GM10266 (cell line): ENCODE data around the gene CNKSR3.
"Not testable (repeated sequence)": the region's sequence is repeated elsewhere in the genome, so short reads cannot be mapped to it uniquely, and the experiment has no call there.

Source experiments
- DNase-seq: peaks from one replicate; pipeline ENCODE4 v3.0.0; 2012; ENCODE audit errors: extremely low spot score
- CTCF ChIP-seq: IDR thresholded peaks from 2 replicates; pipeline ENCODE4 v1.5.1; 2012; ENCODE audit warnings: mild to moderate bottlenecking, low read depth; ENCODE audit not compliant: control insufficient read depth, insufficient read depth; ENCODE audit errors: missing control alignments

The CNKSR3 gene

GRCh38 chr6:154548130-154548830 lies 37.8 kb upstream of the CNKSR3 start:
- no peak for TF ChIP-seq CTCF
- no peak for DNase-seq

GRCh38 chr6:154543628-154544027 lies 33.1 kb upstream of the CNKSR3 start:
- no peak for TF ChIP-seq CTCF
- no peak for DNase-seq

DNA sequence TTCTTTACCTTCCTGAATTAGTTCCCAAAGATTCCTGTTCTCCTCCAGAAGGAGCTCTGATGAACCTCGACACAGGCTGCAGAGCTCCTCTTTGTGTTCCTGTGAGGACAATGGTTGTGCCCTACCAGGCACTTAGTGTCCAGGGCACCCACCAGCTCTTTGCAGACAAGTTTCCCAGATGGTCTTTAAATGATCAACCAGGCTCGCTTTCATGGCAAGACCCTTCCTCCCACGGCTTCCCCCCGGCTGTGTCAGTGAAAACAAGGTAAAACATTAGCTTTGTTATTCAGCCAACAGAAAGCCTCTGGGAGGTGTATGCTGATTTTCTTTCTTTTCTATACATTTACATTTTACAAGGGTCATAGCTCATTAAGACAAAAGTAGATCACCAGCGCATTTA lies 32.3 kb upstream of the CNKSR3 start:
- TF ChIP-seq CTCF: no peak
- DNase-seq: no peak

DNA sequence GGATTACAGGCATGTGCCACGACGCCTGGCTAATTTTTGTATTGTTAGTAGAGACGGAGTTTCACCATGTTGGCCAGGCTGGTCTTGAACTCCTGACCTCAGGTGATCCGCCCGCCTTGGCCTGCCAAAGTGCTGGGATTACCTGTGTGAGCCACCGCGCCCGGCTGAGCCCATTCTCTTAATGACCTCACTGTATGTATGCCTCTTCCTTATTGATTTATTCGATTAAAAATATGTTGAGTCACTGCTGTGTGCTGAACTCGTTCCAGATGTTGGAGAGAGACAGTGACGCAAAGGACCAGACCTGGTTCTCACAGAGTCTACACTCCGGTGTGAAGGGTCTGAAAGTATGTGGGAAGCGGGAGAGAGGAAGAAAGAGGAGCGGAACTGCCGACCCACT lies 31.4 kb upstream of the CNKSR3 start:
- not testable (repeated sequence) for DNase-seq

DNA sequence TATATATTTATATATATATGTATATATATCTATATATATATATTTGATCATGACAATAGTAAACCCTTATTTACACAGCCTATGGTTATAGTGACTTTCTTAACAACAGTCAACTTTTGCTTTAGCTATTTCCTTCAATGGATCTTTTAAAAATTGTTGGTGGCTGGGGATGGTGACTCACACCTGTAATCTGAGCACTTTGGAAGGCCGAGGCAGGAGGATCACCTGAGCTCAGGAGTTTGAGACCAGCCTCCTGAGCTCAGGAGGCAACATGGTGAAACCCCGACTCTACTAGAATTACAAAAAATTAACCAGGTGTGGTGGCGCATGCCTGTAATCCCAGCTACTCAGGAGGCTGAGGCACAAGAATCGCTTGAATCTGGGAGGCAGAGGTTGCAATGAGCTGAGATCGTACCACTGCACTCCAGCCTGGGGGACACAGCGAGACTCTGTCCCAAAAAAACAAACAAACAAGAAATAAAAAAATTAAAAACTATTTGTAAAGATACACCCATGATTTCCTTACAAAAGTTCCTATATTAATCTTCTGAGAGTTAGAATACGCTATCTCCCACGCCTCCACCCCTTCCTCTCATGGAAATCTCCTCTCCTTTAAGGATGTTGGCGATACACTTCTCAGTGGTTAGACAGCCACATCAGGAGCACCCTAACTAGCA lies 29.2 kb upstream of the CNKSR3 start:
- no peak for TF ChIP-seq CTCF
- no peak for DNase-seq

- no peak for DNase-seq
- no peak for TF ChIP-seq CTCF
Observed at GRCh38 chr6:154538640-154539191, 28.2 kb upstream of the CNKSR3 start.

DNA sequence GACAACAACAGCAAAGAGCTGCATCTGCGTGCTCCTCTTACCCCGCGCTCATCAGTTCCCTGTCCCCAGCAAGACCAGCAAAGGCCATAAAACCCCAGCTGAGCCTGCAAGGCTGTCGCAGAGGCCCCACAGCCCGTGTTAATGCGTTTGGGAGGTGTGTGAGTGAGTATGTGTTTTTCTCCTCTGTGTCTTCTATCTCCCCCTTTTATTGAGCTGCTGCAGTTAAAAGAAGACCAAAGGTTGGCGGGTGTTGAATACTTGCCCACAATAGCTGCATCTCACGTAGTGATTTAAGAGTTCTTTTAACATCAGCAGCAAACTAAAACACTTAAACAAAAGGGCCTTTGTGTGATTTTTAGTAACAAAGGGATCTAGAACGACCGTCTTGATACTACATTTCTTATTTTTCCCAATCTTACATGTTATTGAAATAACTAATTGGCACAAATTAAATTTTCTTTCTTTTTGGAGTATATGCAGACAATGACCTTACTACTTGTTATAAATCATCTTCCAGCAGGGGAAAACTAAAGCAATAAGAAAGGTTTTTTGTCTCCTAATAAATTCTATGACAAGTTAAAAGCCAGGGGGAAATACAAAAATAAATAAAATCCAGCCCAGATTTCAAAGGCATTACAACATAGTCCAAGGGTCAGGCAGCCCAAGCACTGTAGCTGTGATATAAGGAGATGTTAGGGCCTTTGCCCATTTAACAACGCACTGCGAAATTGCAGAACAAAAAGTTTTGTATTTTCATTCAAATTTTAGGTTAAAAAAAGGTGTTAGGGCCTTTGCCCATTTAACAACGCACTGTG lies 27.2 kb upstream of the CNKSR3 start:
- TF ChIP-seq CTCF: no peak
- no peak for DNase-seq
